B cell (primary cell): Measurements from ENCODE around the gene SH2D3C. TPM values are rescaled to one million over a fixed set of nuclear protein-coding genes. Genes with fewer than 3 reads are reported as not detected.
A peak's percentile ranks its signal among the peaks of the same experiment; 100 is the strongest.

Experiments used
- ATAC-seq: fragments of 200-7000 bp; cut with Tn5 transposase; one replicate; pipeline ENCODE4 v1.10.0; 2021; ENCODE audit warnings: low read depth, mild to moderate bottlenecking, moderate number of reproducible peaks, moderate library complexity
- CTCF ChIA-PET: fragments of 350-600 bp; sonication (Branson Sonifier 250); formaldehyde crosslinking; loops from one replicate; lab custom pipeline; 2021; ENCODE audit warnings: antibody characterized with exemption, inconsistent platforms; lab: Charles Lee
- POLR2A ChIA-PET: fragments of 350-600 bp; sonication (Branson Sonifier 250); formaldehyde crosslinking; loops from one replicate; lab custom pipeline; 2021; ENCODE audit warnings: antibody characterized with exemption; lab: Charles Lee
- DNase-seq: peaks from one replicate; pipeline ENCODE4 v3.0.0; 2013
- H2AFZ ChIP-seq: 2 replicates; pipeline ENCODE4 v1.6.1; 2012; ENCODE audit warnings: mild to moderate bottlenecking, low read depth, low read length; ENCODE audit not compliant: insufficient read depth, poor library complexity, severe bottlenecking
- H3K27ac ChIP-seq, 2 donors: 1 replicate in 1 of 2; 2 replicates in 1 of 2; pipeline ENCODE4 v1.5.1; 2012 to 2013; ENCODE audit warnings: low read length in 2 of 2, mild to moderate bottlenecking in 2 of 2, moderate library complexity in 1 of 2
- H3K27me3 ChIP-seq, 4 experiments: fragments of 200-600 bp in 1 of 4; sonication (generic) in 1 of 4; replicated peaks in 1 of 4; 1 replicate in 2 of 4; 2 replicates in 2 of 4; pipeline versions ENCODE4 v1.6.1 to v1.7.0; 2013 to 2016; ENCODE audit warnings: low read length in 3 of 4, mild to moderate bottlenecking in 2 of 4, mixed read lengths in 1 of 4, moderate library complexity in 1 of 4; ENCODE audit not compliant: insufficient read depth in 4 of 4, control insufficient read depth in 3 of 4; ENCODE audit errors: control extremely low read depth in 1 of 4
- H3K36me3 ChIP-seq, 2 experiments: replicated peaks in 1 of 2; 1 replicate in 1 of 2; 2 replicates in 1 of 2; pipeline versions ENCODE4 v1.6.1 to v1.7.1; 2013; ENCODE audit warnings: low read length in 1 of 2; ENCODE audit not compliant: insufficient read depth in 2 of 2, control insufficient read depth in 1 of 2; ENCODE audit errors: control extremely low read depth in 1 of 2, extremely low read depth in 1 of 2
- H3K4me1 ChIP-seq, 2 donors: fragments of 200-600 bp in 1 of 2; sonication (generic) in 1 of 2; 1 replicate in 1 of 2; 2 replicates in 1 of 2; pipeline versions ENCODE4 v1.5.1 to v1.6.1; 2013 to 2017; ENCODE audit warnings: low read length in 2 of 2; ENCODE audit not compliant: control insufficient read depth in 2 of 2, insufficient read depth in 2 of 2
- H3K4me2 ChIP-seq: replicated peaks from 2 replicates; pipeline ENCODE3; 2012; ENCODE audit warnings: mild to moderate bottlenecking, low read depth, low read length; ENCODE audit not compliant: poor library complexity, severe bottlenecking
- H3K4me3 ChIP-seq, 5 experiments: fragments of 200-600 bp in 1 of 5; sonication (generic) in 1 of 5; 1 replicate in 3 of 5; 2 replicates in 2 of 5; pipeline versions ENCODE4 v1.5.1 to v1.7.0; 2011 to 2016; ENCODE audit warnings: low read length in 4 of 5, mild to moderate bottlenecking in 4 of 5, low read depth in 2 of 5, control low read depth in 1 of 5, moderate library complexity in 1 of 5; ENCODE audit not compliant: insufficient read depth in 1 of 5; ENCODE audit errors: control extremely low read depth in 1 of 5, extremely low read depth in 1 of 5
- H3K79me2 ChIP-seq: fragments of 200-600 bp; sonication (generic); one replicate; pipeline ENCODE4 v1.6.0; 2016; ENCODE audit warnings: low read length; ENCODE audit not compliant: control insufficient read depth, insufficient read depth
- H3K9ac ChIP-seq: fragments of 200-600 bp; sonication (generic); 2 replicates; pipeline ENCODE4 v1.6.1; 2017; ENCODE audit warnings: mild to moderate bottlenecking, low read length, moderate library complexity
- H3K9me3 ChIP-seq, 3 donors: one replicate each; pipeline versions ENCODE4 v1.6.1 to v1.7.1; 2013; ENCODE audit warnings: low read length in 2 of 3; ENCODE audit not compliant: control insufficient read depth in 2 of 3, insufficient read depth in 1 of 3; ENCODE audit errors: control extremely low read depth in 1 of 3
- H4K20me1 ChIP-seq: 2 replicates; pipeline ENCODE4 v1.6.0; 2012; ENCODE audit warnings: mild to moderate bottlenecking, low read length; ENCODE audit not compliant: insufficient read depth, control insufficient read depth, poor library complexity, severe bottlenecking
- H3K27ac Mint-ChIP-seq: one replicate; pipeline ENCODE4 v1.8.0; 2021; ENCODE audit warnings: mixed read lengths
- H3K27me3 Mint-ChIP-seq: one replicate; pipeline ENCODE4 v1.8.0; 2021; ENCODE audit warnings: mixed read lengths
- H3K4me1 Mint-ChIP-seq: one replicate; pipeline ENCODE4 v1.8.0; 2021; ENCODE audit warnings: mixed read lengths
- H3K4me3 Mint-ChIP-seq: one replicate; pipeline ENCODE4 v1.8.0; 2021; ENCODE audit warnings: mixed read lengths
- H3K9me3 Mint-ChIP-seq: one replicate; pipeline ENCODE4 v1.8.0; 2022; ENCODE audit warnings: mixed read lengths; ENCODE audit not compliant: insufficient read depth
- CTCF ChIP-seq: fragments of 200-600 bp; IDR thresholded peaks from one replicate; pipeline ENCODE4 v1.8.0; 2022; ENCODE audit warnings: antibody characterized with exemption, mild to moderate bottlenecking
- EZH2 ChIP-seq: IDR thresholded peaks from 2 replicates; pipeline ENCODE4 v1.6.1; 2012; ENCODE audit warnings: borderline replicate concordance, low read depth, mild to moderate bottlenecking, moderate library complexity, low read length; ENCODE audit not compliant: insufficient read depth, poor library complexity, severe bottlenecking
- WGBS: methylation state at CpG from one replicate; pipeline ENCODE4 v1.1.5; 2013; ENCODE audit warnings: missing lambda C conversion rate; ENCODE audit not compliant: insufficient coverage; 5-methylcytosine and 5-hydroxymethylcytosine counted together
- intact Hi-C: fragments of 100-400 bp; cut with micrococcal nuclease; formaldehyde crosslinking; loops from one replicate; pipeline ENCODE4 v1.10.0; 2022
- polyA plus RNA-seq: library from polyadenylated mRNA; depleted of rRNA; stranded (reverse); fragments of >200 nt; gene quantifications from 2 replicates; pipeline ENCODE4 v1.2.3, GENCODE V29; 2012
- total RNA-seq, 2 donors: library from RNA; stranded (reverse); fragments of 120-200 nt in 1 of 2; gene quantifications; 1 replicate in 1 of 2; 2 replicates in 1 of 2; pipeline versions ENCODE4 v1.2.3 to v1.2.4, GENCODE V29; 2013 to 2022

SH2D3C gene
- total and polyA plus RNA-seq, 2 donors (not counting 1 experiment from before 2014, with no cell fraction given), result 66.3 to 85.5 TPM

- under 1% methylated on average over 76 of the region's 83 CpGs for WGBS
- TF ChIP-seq EZH2 (no peak), CTCF (no peak)
- Mint-ChIP-seq H3K27me3 (no peaks in the 10 kb centered on the region), H3K4me3 (peak within 1 kb of the TSS; percentile 91), H3K4me1 (peaks cover 33% of the 10 kb centered on the region), H3K27ac (peak within 1 kb of the TSS; percentile 92), H3K9me3 (no peaks in the 10 kb centered on the region)
- Histone ChIP-seq H3K4me3 (peak within 1 kb of the TSS; percentile 65 to 96 (median 88)), H3K27ac (peak within 1 kb of the TSS; percentile 68 to 90), H3K36me3 (peaks cover 0 to 21% of the 10 kb centered on the region in 2 experiments), H3K79me2 (peaks cover 50% of the 10 kb centered on the region), H3K9me3 (no peaks in the 10 kb centered on the region), H4K20me1 (peaks cover 8% of the 10 kb centered on the region), H2AFZ (peak within 1 kb of the TSS; percentile 91), H3K4me1 (peaks cover 20 to 31% of the 10 kb centered on the region in 2 donors), H3K9ac (peak within 1 kb of the TSS; percentile 98), H3K4me2 (peak within 1 kb of the TSS; percentile 98), H3K27me3 (no peaks in the 10 kb centered on the region)
- CTCF ChIA-PET, result interaction anchor here (0.5 to 2.5 kb wide), 12 partner anchors 14 to 142 kb away, joined by 3 to 16 read pairs (median 4); partner anchors contain the start of genes PTRH1, TOR2A and TTC16
- POLR2A ChIA-PET, result interaction anchor here (0.5 to 2.5 kb wide), 6 partner anchors 10 to 111 kb away, joined by 3 to 11 read pairs (median 4); partner anchors contain the start of gene CDK9
- ATAC-seq, result peak; percentile 84
- peak; percentile 93 for DNase-seq
- intact Hi-C loops, result loop anchor here (1.0 to 2.0 kb wide), 7 partner anchors 17 to 406 kb away; partner anchors contain the start of genes CDK9, PTRH1, SLC2A8 and ST6GALNAC4
These were observed 24.3 kb upstream of the SH2D3C start, which contains the start of gene FPGS for GRCh38 chr9:127802576-127803443. FPGS (plus strand) TSS chr9:127802882; CDS start chr9:127802925, 43 bp downstream.
